GM12873 (cell line): ENCODE measurements around the gene MALSU1.

ENCODE experiments used
- CTCF ChIP-seq: IDR thresholded peaks from 2 replicates; pipeline ENCODE4 v1.5.1; 2012; ENCODE audit warnings: low read depth, mild to moderate bottlenecking, moderate library complexity, low read length, control low read depth; ENCODE audit not compliant: insufficient read depth; ENCODE audit errors: missing control alignments

The MALSU1 gene

GRCh38 chr7:23346316-23346715, 47.2 kb downstream of the MALSU1 start:
- TF ChIP-seq CTCF: no peak

GRCh38 chr7:23347033-23347681, 48.0 kb downstream of the MALSU1 start:
- TF ChIP-seq CTCF: no peak

- no peak for TF ChIP-seq CTCF
These were observed 48.6 kb downstream of the MALSU1 start for GRCh38 chr7:23347682-23348180.

- TF ChIP-seq CTCF: no peak
These were observed 50.5 kb downstream of the MALSU1 start for GRCh38 chr7:23349484-23350157.

GRCh38 chr7:23350466-23350865, 51.3 kb downstream of the MALSU1 start:
- TF ChIP-seq CTCF: no peak

- TF ChIP-seq CTCF: no peak
These were observed 54.0 kb downstream of the MALSU1 start for GRCh38 chr7:23353172-23353571.

- TF ChIP-seq CTCF: no peak
These were observed 57.0 kb downstream of the MALSU1 start for GRCh38 chr7:23356168-23356567.
